GM19452 (cell line): ENCODE data around the gene TBCD.

Experiments used
- ATAC-seq: cut with Tn5 transposase; IDR thresholded peaks from one replicate; pipeline ENCODE4 v1.9.1; 2021; ENCODE audit not compliant: unreplicated experiment

The TBCD gene

GRCh38 chr17:82789806-82790205, 37.9 kb downstream of the TBCD start:
- ATAC-seq: no peak

DNA sequence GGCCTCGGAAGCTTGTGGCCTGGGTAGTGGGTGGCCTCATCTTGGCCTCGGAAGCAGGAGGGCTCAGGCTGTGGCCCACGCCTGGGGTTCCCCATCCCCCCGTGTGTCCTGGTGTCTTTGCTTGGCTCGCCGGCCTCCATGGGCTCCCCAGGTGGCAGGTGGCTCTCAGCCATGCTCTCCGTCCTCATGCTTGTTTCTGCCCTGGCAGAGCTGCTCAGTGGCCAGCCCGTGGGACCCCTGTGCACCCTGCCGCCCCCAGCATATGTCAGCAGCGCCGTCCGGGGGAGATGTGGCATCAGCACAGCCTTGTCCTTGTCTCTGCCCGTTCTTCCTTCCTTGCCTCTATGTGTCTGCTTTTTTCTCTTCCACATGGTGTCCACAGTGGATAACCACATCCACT, 38.5 kb downstream of the TBCD start:
- ATAC-seq: no peak

DNA sequence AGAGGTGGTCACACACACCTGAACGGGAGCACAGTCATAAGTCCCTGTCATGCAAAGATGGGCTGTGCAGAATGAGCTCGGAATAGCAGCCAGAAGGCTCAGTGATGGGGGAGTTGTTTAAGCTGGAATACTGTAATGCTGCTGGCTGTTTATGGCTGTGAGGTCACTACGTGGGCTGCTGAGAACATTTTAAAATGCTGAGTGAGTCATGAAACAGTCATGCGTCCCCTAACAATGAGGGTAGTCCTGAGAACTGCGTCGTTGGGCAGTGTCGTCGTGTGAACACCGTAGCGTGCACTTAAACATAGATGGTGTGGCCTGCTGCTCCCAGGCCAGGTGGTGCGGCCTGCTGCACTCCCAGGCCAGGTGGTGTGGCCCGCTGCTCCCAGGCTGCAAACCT, 39.7 kb downstream of the TBCD start:
- no peak for ATAC-seq

DNA sequence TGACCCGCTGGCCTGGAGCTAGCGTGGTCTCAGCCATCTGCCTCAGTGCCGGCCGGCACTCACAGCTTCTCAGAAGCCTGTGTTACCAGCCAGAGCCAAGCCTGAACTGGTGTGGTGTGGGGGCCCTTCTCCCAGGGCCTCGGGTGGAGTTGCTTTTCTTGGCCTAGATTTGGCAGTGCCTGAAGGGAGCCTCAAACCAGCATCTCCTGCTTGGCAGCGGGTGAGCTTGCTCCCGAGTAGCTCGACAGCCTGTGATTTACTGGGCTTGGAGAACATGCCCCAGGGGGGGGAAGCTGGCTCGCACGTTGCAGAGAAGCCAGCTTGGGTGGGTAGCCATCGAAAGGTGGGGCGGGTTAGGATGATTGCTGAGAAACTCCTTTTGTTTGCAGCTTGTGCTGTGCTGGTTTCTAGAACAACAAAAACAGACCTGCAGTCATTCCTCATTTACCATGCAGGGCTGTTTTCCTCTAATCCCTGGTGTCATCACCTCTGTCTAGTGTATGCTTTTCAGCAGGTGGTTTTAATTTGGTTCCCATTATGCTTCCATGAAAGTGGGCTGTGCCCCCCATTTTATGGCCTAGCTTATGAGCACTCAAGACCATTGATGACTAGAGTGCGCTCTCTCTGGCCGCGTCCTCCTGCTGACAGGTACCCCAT, 42.2 kb downstream of the TBCD start:
- no peak for ATAC-seq

DNA sequence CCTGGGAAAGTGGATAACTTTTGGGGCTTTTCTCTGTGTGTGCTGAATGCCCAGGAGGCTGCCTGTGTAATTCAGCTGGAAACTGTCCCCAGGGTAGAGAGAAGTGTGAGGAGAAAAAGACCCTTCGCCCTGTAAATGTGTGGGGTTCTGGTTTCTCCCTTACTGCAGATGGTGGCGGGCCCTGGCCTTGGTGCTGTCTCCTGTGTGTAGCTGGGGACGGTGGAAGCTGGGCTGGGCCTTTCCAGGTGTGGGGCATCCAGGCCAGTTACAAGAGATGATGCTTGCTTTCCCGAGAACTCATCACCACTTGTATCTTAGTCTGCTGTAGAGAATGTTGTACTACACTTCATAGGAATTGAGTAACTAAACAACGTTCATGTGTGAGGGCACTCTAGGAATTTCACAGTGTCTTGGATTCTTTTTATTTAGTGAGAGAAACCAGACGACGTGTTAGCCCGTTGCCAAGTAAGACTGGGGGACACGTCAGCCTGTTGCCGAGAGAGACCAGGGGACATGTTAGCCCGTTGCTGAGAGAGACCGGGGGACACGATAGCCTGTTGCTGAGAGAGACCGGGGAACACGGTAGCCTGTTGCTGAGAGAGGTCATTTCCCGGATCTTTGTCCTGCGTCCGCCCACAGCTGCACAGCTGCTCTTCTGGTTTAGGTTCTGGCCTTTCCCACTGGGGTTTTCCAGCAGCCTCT, 43.1 kb downstream of the TBCD start:
- ATAC-seq: no peak

GRCh38 chr17:82795615-82796014, 43.8 kb downstream of the TBCD start:
- ATAC-seq: no peak

- ATAC-seq: no peak
Observed at GRCh38 chr17:82797061-82797460, 45.2 kb downstream of the TBCD start.

DNA sequence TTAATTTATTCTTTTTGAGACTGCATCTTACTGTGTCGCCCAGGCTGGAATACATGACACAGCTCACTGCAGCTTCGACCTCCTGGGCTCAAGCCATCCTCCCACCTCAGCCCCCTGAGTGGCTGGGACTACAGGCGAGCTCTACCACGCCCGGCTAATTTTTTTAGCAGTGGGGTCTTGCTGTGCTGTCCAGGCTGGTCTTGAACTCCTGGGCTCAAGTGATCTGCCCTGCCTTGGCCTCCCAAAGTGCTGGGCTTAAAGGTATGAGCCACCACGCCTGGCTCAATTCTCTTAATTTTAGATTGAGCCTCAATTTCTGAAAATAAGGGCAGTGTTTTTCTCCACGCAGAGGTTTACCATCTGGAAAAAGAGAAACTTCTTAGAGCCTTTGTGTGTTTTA, 46.9 kb downstream of the TBCD start:
- ATAC-seq: no peak

DNA sequence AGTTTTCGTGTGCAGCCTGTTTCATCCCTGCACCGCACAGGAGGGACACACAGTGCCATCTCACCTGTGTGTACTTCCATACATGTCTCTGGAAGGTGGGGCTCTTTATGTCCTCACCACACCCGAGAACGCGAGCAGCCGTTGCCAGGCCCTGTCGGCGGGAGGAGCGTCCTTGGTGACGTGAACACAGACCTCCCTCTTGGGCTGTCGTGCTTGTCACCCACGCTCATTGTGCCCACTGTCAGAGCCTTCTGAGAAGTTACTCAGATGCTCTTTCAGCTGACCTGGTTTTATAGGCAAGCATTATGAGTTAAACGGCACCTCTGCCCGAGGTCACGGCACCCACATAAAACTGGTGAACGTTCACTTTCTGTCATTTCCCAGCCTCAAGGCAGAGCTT, 47.7 kb downstream of the TBCD start:
- no peak for ATAC-seq

DNA sequence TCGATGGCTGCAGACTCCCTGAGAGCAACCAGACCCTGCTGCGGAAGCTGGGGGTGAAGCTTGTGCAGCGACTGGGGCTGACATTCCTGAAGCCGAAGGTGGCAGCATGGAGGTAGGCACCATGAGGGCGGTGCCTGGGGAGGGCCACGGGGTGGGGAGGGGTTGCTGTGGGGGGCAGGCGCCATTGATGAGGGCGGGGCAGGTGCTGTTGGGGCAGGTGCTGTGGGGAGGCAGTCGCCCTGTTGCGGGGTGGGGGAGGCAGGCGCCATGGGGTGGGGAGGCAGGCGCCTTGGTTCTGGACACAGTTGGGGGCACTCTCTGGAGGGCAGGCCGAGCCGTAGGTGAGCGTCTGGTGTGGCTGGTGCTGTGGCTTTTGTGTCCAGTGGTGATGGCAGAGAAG, 49.0 kb downstream of the TBCD start:
- ATAC-seq: no peak

DNA sequence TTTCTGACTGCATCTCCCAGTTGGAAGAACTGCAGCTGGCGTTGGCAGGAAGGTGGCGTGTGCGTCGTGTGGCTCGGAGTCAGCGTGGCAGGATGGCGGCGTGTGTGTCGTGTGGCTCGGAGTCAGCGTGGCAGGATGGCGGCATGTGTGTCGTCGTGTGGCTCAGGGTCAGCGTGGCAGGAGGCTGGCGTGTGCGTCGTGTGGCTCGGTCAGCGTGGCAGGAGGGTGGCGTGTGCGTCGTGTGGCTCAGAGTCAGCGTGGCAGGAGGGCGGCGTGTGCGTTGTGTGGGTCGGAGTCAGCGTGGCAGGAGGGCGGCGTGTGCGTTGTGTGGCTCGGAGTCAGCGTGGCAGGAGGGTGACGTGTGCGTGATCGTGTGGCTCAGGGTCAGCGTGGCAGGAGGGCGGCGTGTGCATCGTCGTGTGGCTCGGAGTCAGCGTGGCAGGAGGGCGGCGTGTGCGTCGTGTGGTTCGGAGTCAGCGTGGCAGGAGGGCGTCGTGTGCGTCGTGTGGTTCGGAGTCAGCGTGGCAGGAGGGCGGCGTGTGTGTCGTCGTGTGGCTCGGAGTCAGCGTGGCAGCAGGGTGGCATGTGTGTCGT, 49.6 kb downstream of the TBCD start:
- no peak for ATAC-seq

DNA sequence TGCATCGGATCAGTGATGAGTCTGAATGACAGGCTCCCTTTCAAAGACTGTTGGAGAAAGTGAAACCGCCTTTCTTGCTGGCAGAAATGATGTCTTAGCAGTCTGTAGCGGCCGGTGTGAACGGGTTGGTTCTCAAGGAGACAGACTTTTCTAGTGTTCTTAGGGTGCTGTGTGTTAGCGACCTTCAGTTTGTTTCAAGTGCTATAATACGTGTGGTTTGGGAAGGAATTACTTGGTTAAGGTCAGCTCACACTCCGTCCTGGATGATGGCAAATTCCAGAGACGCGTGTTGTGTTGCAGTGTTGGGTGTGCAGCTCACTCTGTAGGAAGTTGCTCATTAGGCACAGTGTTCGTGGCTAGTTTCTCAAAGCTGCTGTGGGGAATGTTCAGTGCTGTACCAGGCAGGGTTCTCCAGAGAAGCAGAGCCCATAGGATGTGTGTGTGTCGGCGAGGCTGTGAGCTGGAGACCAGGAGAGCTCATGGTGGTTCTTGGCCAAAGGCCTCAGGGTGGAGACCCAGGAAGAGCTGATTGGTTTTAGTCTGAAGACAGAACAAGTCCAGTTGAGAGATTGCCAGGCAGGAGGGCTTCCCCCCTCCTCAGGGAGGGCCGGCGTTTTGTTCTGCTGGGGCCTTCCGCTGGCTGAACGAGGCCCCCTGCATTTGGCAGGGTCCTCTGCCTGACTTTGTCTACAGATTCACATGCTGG, 50.4 kb downstream of the TBCD start:
- ATAC-seq: no peak

GRCh38 chr17:82803185-82803584, 51.3 kb downstream of the TBCD start:
- ATAC-seq: no peak

DNA sequence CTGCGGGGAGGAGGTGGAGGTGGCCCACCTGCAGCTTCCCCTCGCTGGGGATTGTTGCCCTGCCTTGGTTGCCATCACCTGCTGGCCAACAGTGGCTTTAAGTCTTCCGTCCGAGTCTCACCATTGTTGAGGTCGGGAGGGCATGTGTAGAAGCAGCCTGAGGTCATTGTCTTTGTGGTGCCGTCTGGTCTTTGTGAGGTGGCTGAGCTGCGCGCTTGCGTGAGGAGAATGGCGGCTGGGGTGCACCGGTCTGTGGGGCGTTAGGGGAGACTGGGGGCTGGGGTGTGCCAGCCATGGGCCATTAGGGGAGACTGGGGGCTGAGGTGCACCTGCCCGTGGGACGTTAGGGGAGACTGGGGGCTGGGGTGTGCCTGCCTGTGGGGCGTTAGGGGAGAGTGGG, 51.7 kb downstream of the TBCD start:
- ATAC-seq: no peak

- ATAC-seq: no peak
Observed at GRCh38 chr17:82804442-82805191, 52.8 kb downstream of the TBCD start.

DNA sequence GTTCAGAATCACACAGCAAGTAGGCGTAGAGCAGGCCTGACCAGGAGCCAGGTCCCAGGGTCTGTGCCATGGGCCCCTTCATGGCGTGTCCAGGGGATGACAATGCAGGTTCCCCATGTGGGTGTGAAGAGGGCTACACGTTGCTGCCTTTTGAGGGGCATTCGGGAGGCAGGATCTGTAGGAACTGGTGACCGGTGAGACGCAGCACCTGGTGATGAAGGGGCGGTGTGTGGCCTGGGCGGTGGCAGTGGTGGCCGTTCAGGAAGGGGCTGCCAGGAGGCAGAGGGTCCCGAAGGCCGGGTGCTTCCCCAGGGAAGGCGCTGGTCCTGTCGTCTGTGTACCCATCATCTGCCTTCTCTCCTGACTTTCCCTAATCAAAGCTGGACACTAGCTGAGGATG, 53.4 kb downstream of the TBCD start:
- no peak for ATAC-seq

DNA sequence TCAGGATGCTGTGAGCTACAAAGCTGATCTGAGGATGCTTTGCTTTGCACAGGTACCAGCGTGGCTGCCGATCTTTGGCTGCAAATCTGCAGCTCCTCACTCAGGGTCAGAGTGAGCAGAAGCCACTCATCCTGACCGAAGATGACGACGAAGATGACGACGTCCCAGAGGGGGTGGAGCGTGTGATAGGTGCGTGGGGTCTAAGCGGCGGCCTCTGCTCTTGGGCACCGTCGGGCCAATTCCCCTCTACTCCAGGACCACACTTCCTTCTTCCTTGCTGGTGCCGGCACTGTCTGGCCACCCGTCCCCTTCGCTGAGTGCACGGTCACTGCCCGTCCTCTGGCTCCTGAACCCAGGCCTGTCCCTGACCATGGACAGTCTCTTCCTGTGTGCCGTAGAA, 54.0 kb downstream of the TBCD start:
- ATAC-seq: no peak

DNA sequence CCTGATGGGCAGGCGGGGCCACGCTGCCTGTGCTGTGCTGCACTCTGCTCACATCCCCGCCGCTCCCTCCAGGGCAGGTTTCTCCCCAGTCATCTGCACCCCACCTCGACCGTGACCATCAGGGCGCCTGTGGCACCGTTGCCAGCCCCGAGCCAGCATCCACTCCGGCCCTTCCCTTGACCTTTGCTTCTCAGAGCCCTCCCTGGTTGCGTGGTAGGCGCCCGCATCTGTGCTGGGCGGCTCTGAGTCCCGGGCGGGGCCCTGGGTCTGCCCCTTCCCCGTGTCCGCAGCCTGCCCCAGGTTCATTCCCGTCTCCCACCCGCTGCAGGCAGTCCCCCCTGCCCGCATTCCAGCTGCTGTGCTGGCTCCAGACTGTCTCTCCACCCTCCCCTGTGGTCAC, 54.8 kb downstream of the TBCD start:
- no peak for ATAC-seq

DNA sequence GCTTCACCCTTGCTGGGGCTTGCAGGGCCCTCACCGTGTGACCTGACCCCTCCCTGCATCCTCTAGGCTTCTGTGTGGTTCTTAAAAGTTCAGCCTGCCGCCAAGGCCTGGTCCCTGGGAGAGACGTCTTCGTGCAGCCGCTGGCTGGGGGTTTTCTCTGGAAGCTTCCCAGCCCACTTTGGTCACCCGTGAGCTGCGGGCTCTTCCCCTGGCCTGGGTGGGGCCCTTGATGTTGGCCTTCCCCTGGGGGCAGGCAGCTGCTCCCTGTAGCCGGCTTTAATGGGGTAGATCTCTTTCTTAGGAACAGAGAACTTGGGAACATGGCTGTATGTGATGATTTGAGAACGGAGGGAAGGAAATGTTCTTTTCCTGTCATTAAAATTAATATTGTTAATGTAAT, 55.2 kb downstream of the TBCD start:
- ATAC-seq: no peak

GRCh38 chr17:82807562-82807961, 55.7 kb downstream of the TBCD start:
- no peak for ATAC-seq

DNA sequence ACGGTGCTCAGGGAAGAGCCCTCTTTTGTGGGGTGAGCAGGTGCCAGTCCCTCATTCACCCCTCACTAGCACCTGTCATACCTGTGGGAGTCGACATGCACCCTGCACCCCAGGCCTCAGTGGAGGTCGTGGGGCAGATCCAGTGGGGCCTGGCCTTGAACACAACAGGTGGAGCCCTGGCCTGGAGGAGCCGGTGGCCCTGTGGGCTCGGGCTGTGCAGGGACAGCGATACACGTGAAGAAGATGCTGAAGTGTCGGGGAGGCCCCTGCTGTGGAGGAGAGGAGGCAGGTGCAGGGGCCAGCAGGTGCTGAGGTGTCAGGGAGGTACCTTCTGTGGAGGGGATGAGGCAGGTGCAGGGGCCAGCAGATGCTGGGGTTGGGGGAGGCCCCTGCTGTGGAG, 56.1 kb downstream of the TBCD start:
- no peak for ATAC-seq
